Measurements from ENCODE around the gene DDT. TPM values are rescaled to one million over a fixed set of nuclear protein-coding genes. Genes with fewer than 3 reads are reported as not detected.
A peak's percentile ranks its signal among the peaks of the same experiment; 100 is the strongest.
"Not testable (repeated sequence)": the region's sequence is repeated elsewhere in the genome, so short reads cannot be mapped to it uniquely, and the experiment has no call there.

Gene DDT
- polyA plus RNA-seq, 1 donor: 138 TPM

- not testable (repeated sequence) for H3K9me3 ChIP-seq (ENCODE audit: control insufficient read depth, low read depth, low read length); H3K4me1 ChIP-seq (ENCODE audit: control insufficient read depth, insufficient read depth, low read length); H3K4me3 ChIP-seq (ENCODE audit: low read length); H3K27me3 ChIP-seq (ENCODE audit: control insufficient read depth, insufficient read depth, low read length); DNase-seq; H3K27ac ChIP-seq (ENCODE audit: low read length)
- no CpG with 5 or more reads among the region's 3 CpGs for WGBS (ENCODE audit: insufficient coverage, low lambda C conversion rate)
- H3K36me3 ChIP-seq (ENCODE audit: control insufficient read depth, insufficient read depth, low read length): peaks cover 26% of the 10 kb centered on the region
Observed at GRCh38 chr22:23971927-23972326, 2.3 kb downstream of the DDT start.

- Histone ChIP-seq H3K9me3 (ENCODE audit: control insufficient read depth, low read depth, low read length) (no peaks in the 10 kb centered on the region), H3K27ac (ENCODE audit: low read length) (no peak overlapping the region), H3K36me3 (ENCODE audit: control insufficient read depth, insufficient read depth, low read length) (peaks cover 26% of the 10 kb centered on the region), H3K27me3 (ENCODE audit: control insufficient read depth, insufficient read depth, low read length) (no peaks in the 10 kb centered on the region), H3K4me3 (ENCODE audit: low read length) (no peak overlapping the region), H3K4me1 (ENCODE audit: control insufficient read depth, insufficient read depth, low read length) (no peaks in the 10 kb centered on the region)
- DNase-seq: peak in 1 of 2 donors; percentile 2
- no CpG with 5 or more reads among the region's 6 CpGs for WGBS (ENCODE audit: insufficient coverage, low lambda C conversion rate)
Observed at GRCh38 chr22:23970816-23971486, 3.3 kb downstream of the DDT start.

GRCh38 chr22:23970201-23970641, 4.0 kb downstream of the DDT start:
- DNase-seq: no peak
- Histone ChIP-seq H3K36me3 (ENCODE audit: control insufficient read depth, insufficient read depth, low read length) (peaks cover 26% of the 10 kb centered on the region), H3K27me3 (ENCODE audit: control insufficient read depth, insufficient read depth, low read length) (no peaks in the 10 kb centered on the region), H3K9me3 (ENCODE audit: control insufficient read depth, low read depth, low read length) (no peaks in the 10 kb centered on the region), H3K4me3 (ENCODE audit: low read length) (no peak overlapping the region), H3K4me1 (ENCODE audit: control insufficient read depth, insufficient read depth, low read length) (no peaks in the 10 kb centered on the region), H3K27ac (ENCODE audit: low read length) (no peak overlapping the region)
- WGBS (ENCODE audit: insufficient coverage, low lambda C conversion rate): 100% methylated on average over 1 of the region's 5 CpGs

GRCh38 chr22:23969071-23969470, 5.2 kb downstream of the DDT start:
- DNase-seq: no peak

GRCh38 chr22:23966568-23966967, 7.7 kb downstream of the DDT start, which contains the start of gene DDTL:
Gene DDTL, plus strand, starts transcription at chr22:23966888. Its CDS starts 27 bp downstream, at chr22:23966915.
- no CpG with 5 or more reads among the region's 30 CpGs for WGBS (ENCODE audit: insufficient coverage, low lambda C conversion rate)
- not testable (repeated sequence) for H3K27ac ChIP-seq (ENCODE audit: low read length); H3K27me3 ChIP-seq (ENCODE audit: control insufficient read depth, insufficient read depth, low read length); H3K4me3 ChIP-seq (ENCODE audit: low read length); H3K4me1 ChIP-seq (ENCODE audit: control insufficient read depth, insufficient read depth, low read length); H3K9me3 ChIP-seq (ENCODE audit: control insufficient read depth, low read depth, low read length); DNase-seq
- H3K36me3 ChIP-seq (ENCODE audit: control insufficient read depth, insufficient read depth, low read length): peaks cover 22% of the 10 kb centered on the region

More at GRCh38 chr22:23969071-23969470, 5.2 kb downstream of the DDT start:
- no peak overlapping the region for H3K4me3 ChIP-seq (ENCODE audit: low read length)
- H3K27ac ChIP-seq (ENCODE audit: low read length): no peak overlapping the region
- no peaks in the 10 kb centered on the region for H3K27me3 ChIP-seq (ENCODE audit: control insufficient read depth, insufficient read depth, low read length)
- WGBS (ENCODE audit: insufficient coverage, low lambda C conversion rate): no CpG with 5 or more reads among the region's 3 CpGs
- H3K4me1 ChIP-seq (ENCODE audit: control insufficient read depth, insufficient read depth, low read length): no peaks in the 10 kb centered on the region
- H3K36me3 ChIP-seq (ENCODE audit: control insufficient read depth, insufficient read depth, low read length): peaks cover 26% of the 10 kb centered on the region
- H3K9me3 ChIP-seq (ENCODE audit: control insufficient read depth, low read depth, low read length): no peaks in the 10 kb centered on the region

GRCh38 chr22:23966094-23966493, 8.1 kb downstream of the DDT start:
- H3K9me3 ChIP-seq (ENCODE audit: control insufficient read depth, low read depth, low read length); H3K4me1 ChIP-seq (ENCODE audit: control insufficient read depth, insufficient read depth, low read length): not testable (repeated sequence)
- no CpG with 5 or more reads among the region's 18 CpGs for WGBS (ENCODE audit: insufficient coverage, low lambda C conversion rate)

GRCh38 chr22:23961084-23961771, 13.0 kb downstream of the DDT start, which contains the start of gene GSTT2B:
Gene GSTT2B, minus strand, starts transcription at chr22:23961195. Its CDS starts 64 bp downstream, at chr22:23961131.
- H3K4me1 ChIP-seq (ENCODE audit: control insufficient read depth, insufficient read depth, low read length); H3K27ac ChIP-seq (ENCODE audit: low read length): not testable (repeated sequence)

More at GRCh38 chr22:23966094-23966493, 8.1 kb downstream of the DDT start:
- not testable (repeated sequence) for DNase-seq; H3K4me3 ChIP-seq (ENCODE audit: low read length); H3K27me3 ChIP-seq (ENCODE audit: control insufficient read depth, insufficient read depth, low read length); H3K27ac ChIP-seq (ENCODE audit: low read length)
- peaks cover 17% of the 10 kb centered on the region for H3K36me3 ChIP-seq (ENCODE audit: control insufficient read depth, insufficient read depth, low read length)

GRCh38 chr22:23956301-23956900, 17.8 kb downstream of the DDT start:
- not testable (repeated sequence) for H3K36me3 ChIP-seq (ENCODE audit: control insufficient read depth, insufficient read depth, low read length); H3K4me3 ChIP-seq (ENCODE audit: low read length); H3K4me1 ChIP-seq (ENCODE audit: control insufficient read depth, insufficient read depth, low read length); H3K27me3 ChIP-seq (ENCODE audit: control insufficient read depth, insufficient read depth, low read length); H3K9me3 ChIP-seq (ENCODE audit: control insufficient read depth, low read depth, low read length); H3K27ac ChIP-seq (ENCODE audit: low read length)
- 13% methylated on average over 3 of the region's 12 CpGs for WGBS (ENCODE audit: insufficient coverage, low lambda C conversion rate)
- DNase-seq: peak; percentile 56 to 66

More at GRCh38 chr22:23961084-23961771, 13.0 kb downstream of the DDT start, which contains the start of gene GSTT2B:
- no CpG with 5 or more reads among the region's 43 CpGs for WGBS (ENCODE audit: insufficient coverage, low lambda C conversion rate)
- DNase-seq; H3K4me3 ChIP-seq (ENCODE audit: low read length); H3K27me3 ChIP-seq (ENCODE audit: control insufficient read depth, insufficient read depth, low read length); H3K36me3 ChIP-seq (ENCODE audit: control insufficient read depth, insufficient read depth, low read length); H3K9me3 ChIP-seq (ENCODE audit: control insufficient read depth, low read depth, low read length): not testable (repeated sequence)

GRCh38 chr22:23955886-23956285, 18.4 kb downstream of the DDT start:
- not testable (repeated sequence) for H3K36me3 ChIP-seq (ENCODE audit: control insufficient read depth, insufficient read depth, low read length); H3K9me3 ChIP-seq (ENCODE audit: control insufficient read depth, low read depth, low read length)
- WGBS (ENCODE audit: insufficient coverage, low lambda C conversion rate): no CpG with 5 or more reads among the region's 8 CpGs

GRCh38 chr22:23954991-23955305, 19.3 kb downstream of the DDT start:
- not testable (repeated sequence) for H3K4me3 ChIP-seq (ENCODE audit: low read length); H3K36me3 ChIP-seq (ENCODE audit: control insufficient read depth, insufficient read depth, low read length); DNase-seq; H3K9me3 ChIP-seq (ENCODE audit: control insufficient read depth, low read depth, low read length); H3K27me3 ChIP-seq (ENCODE audit: control insufficient read depth, insufficient read depth, low read length); H3K4me1 ChIP-seq (ENCODE audit: control insufficient read depth, insufficient read depth, low read length); H3K27ac ChIP-seq (ENCODE audit: low read length)
- no CpG with 5 or more reads among the region's 6 CpGs for WGBS (ENCODE audit: insufficient coverage, low lambda C conversion rate)

More at GRCh38 chr22:23955886-23956285, 18.4 kb downstream of the DDT start:
- H3K4me3 ChIP-seq (ENCODE audit: low read length); H3K4me1 ChIP-seq (ENCODE audit: control insufficient read depth, insufficient read depth, low read length); DNase-seq; H3K27ac ChIP-seq (ENCODE audit: low read length); H3K27me3 ChIP-seq (ENCODE audit: control insufficient read depth, insufficient read depth, low read length): not testable (repeated sequence)
